Measurements from ENCODE around the gene MYEF2.

GRCh38 chr15:48112242-48112641, 65.9 kb downstream of the MYEF2 start:
- TF ChIP-seq POLR2A (IDR thresholded peaks at IDR 0.05) (no peak), EP300 (IDR thresholded peaks at IDR 0.05) (no peak)
- TF ChIP-seq, protein P1, sequence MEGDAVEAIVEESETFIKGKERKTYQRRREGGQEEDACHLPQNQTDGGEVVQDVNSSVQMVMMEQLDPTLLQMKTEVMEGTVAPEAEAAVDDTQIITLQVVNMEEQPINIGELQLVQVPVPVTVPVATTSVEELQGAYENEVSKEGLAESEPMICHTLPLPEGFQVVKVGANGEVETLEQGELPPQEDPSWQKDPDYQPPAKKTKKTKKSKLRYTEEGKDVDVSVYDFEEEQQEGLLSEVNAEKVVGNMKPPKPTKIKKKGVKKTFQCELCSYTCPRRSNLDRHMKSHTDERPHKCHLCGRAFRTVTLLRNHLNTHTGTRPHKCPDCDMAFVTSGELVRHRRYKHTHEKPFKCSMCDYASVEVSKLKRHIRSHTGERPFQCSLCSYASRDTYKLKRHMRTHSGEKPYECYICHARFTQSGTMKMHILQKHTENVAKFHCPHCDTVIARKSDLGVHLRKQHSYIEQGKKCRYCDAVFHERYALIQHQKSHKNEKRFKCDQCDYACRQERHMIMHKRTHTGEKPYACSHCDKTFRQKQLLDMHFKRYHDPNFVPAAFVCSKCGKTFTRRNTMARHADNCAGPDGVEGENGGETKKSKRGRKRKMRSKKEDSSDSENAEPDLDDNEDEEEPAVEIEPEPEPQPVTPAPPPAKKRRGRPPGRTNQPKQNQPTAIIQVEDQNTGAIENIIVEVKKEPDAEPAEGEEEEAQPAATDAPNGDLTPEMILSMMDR (IDR thresholded peaks at IDR 0.05), result no peak
